ENCODE results near the gene ZFP36L2.

DNA sequence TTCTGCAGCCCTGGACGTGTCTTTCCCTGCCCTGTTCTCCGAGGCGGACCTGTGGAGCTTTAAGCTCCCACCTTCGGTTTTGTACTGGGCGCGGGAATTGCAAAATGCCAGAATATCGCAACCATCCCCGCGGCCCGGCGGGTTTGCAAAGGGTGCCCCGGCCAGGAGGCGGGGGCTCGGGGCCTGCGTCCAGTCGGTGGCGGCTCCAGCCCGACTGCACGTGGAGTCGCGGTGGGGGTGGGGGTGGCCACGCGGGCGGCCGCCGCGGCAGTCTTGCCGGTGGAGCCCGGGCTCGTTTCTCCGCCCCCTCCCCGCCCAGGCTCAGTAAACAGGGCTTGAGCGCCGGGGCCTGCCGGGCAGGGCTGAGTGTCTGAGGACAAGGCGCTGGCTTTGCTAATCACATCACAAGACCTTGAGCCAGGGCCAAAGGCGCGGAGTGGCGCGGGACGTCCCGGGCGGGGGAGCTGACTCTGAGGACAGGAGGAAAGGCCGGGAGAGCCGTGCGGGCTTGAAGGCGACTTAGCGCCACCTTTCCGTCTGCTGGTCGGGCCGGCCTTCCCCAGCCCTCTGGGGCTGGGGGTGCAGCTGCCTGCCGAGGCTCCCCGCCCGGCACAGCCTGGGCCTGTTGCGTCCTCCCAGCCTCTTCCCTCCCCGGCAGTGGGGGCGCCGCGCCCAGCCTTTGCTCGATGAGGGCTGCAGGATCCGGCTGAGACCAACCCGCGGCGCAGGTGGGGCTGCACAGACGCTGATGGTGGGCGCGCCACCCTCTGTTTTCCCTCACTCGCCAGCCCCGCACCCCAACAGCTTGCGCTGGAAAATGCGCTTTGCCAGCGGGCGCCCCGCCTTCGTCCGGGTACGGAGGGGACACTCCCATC is 786 bp upstream of the ZFP36L2 start:
- TF ChIP-seq, protein P1, sequence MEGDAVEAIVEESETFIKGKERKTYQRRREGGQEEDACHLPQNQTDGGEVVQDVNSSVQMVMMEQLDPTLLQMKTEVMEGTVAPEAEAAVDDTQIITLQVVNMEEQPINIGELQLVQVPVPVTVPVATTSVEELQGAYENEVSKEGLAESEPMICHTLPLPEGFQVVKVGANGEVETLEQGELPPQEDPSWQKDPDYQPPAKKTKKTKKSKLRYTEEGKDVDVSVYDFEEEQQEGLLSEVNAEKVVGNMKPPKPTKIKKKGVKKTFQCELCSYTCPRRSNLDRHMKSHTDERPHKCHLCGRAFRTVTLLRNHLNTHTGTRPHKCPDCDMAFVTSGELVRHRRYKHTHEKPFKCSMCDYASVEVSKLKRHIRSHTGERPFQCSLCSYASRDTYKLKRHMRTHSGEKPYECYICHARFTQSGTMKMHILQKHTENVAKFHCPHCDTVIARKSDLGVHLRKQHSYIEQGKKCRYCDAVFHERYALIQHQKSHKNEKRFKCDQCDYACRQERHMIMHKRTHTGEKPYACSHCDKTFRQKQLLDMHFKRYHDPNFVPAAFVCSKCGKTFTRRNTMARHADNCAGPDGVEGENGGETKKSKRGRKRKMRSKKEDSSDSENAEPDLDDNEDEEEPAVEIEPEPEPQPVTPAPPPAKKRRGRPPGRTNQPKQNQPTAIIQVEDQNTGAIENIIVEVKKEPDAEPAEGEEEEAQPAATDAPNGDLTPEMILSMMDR (IDR thresholded peaks at IDR 0.05 in 8 of 11, conservative IDR thresholded peaks at IDR 0.05 in 3 of 11) = peak in 4 of 11 experiments; percentile 45 to 63 (median 54)
- TF ChIP-seq POLR2AphosphoS5 (IDR thresholded peaks at IDR 0.05) (peak; percentile 79 to 91 (median 85)), POLR2A (IDR thresholded peaks at IDR 0.05) (no peak)

Measured in spleen (tissue), 7 donors.